ENCODE measurements around the gene SLC6A13.

Gene SLC6A13

GRCh38 chr12:286531-287300, 24.1 kb upstream of the SLC6A13 start:
- H3K36me3 ChIP-seq (ENCODE audit: control insufficient read depth, insufficient read depth, low read length) = peaks cover 17% of the 10 kb centered on the region
- H3K27ac ChIP-seq (ENCODE audit: low read depth, low read length) = no peak overlapping the region
- H3K9ac ChIP-seq (ENCODE audit: low read length) = no peak overlapping the region
- no peaks in the 10 kb centered on the region for H3K4me1 ChIP-seq (ENCODE audit: control insufficient read depth, insufficient read depth, low read length)
- no peak overlapping the region for H3K4me3 ChIP-seq (ENCODE audit: low read length)
- H3K27me3 ChIP-seq (ENCODE audit: control insufficient read depth, insufficient read depth, low read length) = no peaks in the 10 kb centered on the region

GRCh38 chr12:278046-278445, 15.4 kb upstream of the SLC6A13 start:
- H3K4me3 ChIP-seq (ENCODE audit: low read length) = no peak overlapping the region

GRCh38 chr12:275812-276211, 13.2 kb upstream of the SLC6A13 start:
- H3K27me3 ChIP-seq (ENCODE audit: control insufficient read depth, insufficient read depth, low read length) = no peaks in the 10 kb centered on the region
- H3K9ac ChIP-seq (ENCODE audit: low read length) = no peak overlapping the region
- no peak overlapping the region for H3K4me3 ChIP-seq (ENCODE audit: low read length)
- no peaks in the 10 kb centered on the region for H3K4me1 ChIP-seq (ENCODE audit: control insufficient read depth, insufficient read depth, low read length)
- no peaks in the 10 kb centered on the region for H3K36me3 ChIP-seq (ENCODE audit: control insufficient read depth, insufficient read depth, low read length)
- no peak overlapping the region for H3K27ac ChIP-seq (ENCODE audit: low read depth, low read length)

More at GRCh38 chr12:278046-278445, 15.4 kb upstream of the SLC6A13 start:
- Histone ChIP-seq H3K4me1 (ENCODE audit: control insufficient read depth, insufficient read depth, low read length) (no peaks in the 10 kb centered on the region), H3K27me3 (ENCODE audit: control insufficient read depth, insufficient read depth, low read length) (no peaks in the 10 kb centered on the region), H3K9ac (ENCODE audit: low read length) (no peak overlapping the region), H3K36me3 (ENCODE audit: control insufficient read depth, insufficient read depth, low read length) (peaks cover 3% of the 10 kb centered on the region), H3K27ac (ENCODE audit: low read depth, low read length) (no peak overlapping the region)

GRCh38 chr12:273382-273781, 10.7 kb upstream of the SLC6A13 start:
- H3K27ac ChIP-seq (ENCODE audit: low read depth, low read length) = no peak overlapping the region
- no peaks in the 10 kb centered on the region for H3K36me3 ChIP-seq (ENCODE audit: control insufficient read depth, insufficient read depth, low read length)

GRCh38 chr12:272942-273341, 10.3 kb upstream of the SLC6A13 start:
- Histone ChIP-seq H3K36me3 (ENCODE audit: control insufficient read depth, insufficient read depth, low read length) (no peaks in the 10 kb centered on the region), H3K4me1 (ENCODE audit: control insufficient read depth, insufficient read depth, low read length) (no peaks in the 10 kb centered on the region), H3K4me3 (ENCODE audit: low read length) (no peak overlapping the region), H3K27me3 (ENCODE audit: control insufficient read depth, insufficient read depth, low read length) (no peaks in the 10 kb centered on the region), H3K27ac (ENCODE audit: low read depth, low read length) (no peak overlapping the region), H3K9ac (ENCODE audit: low read length) (no peak overlapping the region)

More at GRCh38 chr12:273382-273781, 10.7 kb upstream of the SLC6A13 start:
- Histone ChIP-seq H3K27me3 (ENCODE audit: control insufficient read depth, insufficient read depth, low read length) (no peaks in the 10 kb centered on the region), H3K9ac (ENCODE audit: low read length) (no peak overlapping the region), H3K4me1 (ENCODE audit: control insufficient read depth, insufficient read depth, low read length) (no peaks in the 10 kb centered on the region), H3K4me3 (ENCODE audit: low read length) (no peak overlapping the region)

GRCh38 chr12:271161-271560, 8.5 kb upstream of the SLC6A13 start:
- H3K9ac ChIP-seq (ENCODE audit: low read length) = no peak overlapping the region
- H3K4me1 ChIP-seq (ENCODE audit: control insufficient read depth, insufficient read depth, low read length) = no peaks in the 10 kb centered on the region
- H3K36me3 ChIP-seq (ENCODE audit: control insufficient read depth, insufficient read depth, low read length) = no peaks in the 10 kb centered on the region
- no peaks in the 10 kb centered on the region for H3K27me3 ChIP-seq (ENCODE audit: control insufficient read depth, insufficient read depth, low read length)
- no peak overlapping the region for H3K4me3 ChIP-seq (ENCODE audit: low read length)
- no peak overlapping the region for H3K27ac ChIP-seq (ENCODE audit: low read depth, low read length)

- Histone ChIP-seq H3K27me3 (ENCODE audit: control insufficient read depth, insufficient read depth, low read length) (no peaks in the 10 kb centered on the region), H3K4me3 (ENCODE audit: low read length) (no peak overlapping the region), H3K27ac (ENCODE audit: low read depth, low read length) (no peak overlapping the region), H3K4me1 (ENCODE audit: control insufficient read depth, insufficient read depth, low read length) (no peaks in the 10 kb centered on the region), H3K36me3 (ENCODE audit: control insufficient read depth, insufficient read depth, low read length) (no peaks in the 10 kb centered on the region), H3K9ac (ENCODE audit: low read length) (no peak overlapping the region)
These were observed 6.6 kb upstream of the SLC6A13 start for GRCh38 chr12:269191-269590.

- Histone ChIP-seq H3K36me3 (ENCODE audit: control insufficient read depth, insufficient read depth, low read length) (no peaks in the 10 kb centered on the region), H3K9ac (ENCODE audit: low read length) (no peak overlapping the region), H3K27me3 (ENCODE audit: control insufficient read depth, insufficient read depth, low read length) (no peaks in the 10 kb centered on the region), H3K4me1 (ENCODE audit: control insufficient read depth, insufficient read depth, low read length) (no peaks in the 10 kb centered on the region), H3K27ac (ENCODE audit: low read depth, low read length) (no peak overlapping the region), H3K4me3 (ENCODE audit: low read length) (no peak overlapping the region)
These were observed 5.8 kb upstream of the SLC6A13 start for GRCh38 chr12:268483-268840.

- no peaks in the 10 kb centered on the region for H3K36me3 ChIP-seq (ENCODE audit: control insufficient read depth, insufficient read depth, low read length)
- H3K4me1 ChIP-seq (ENCODE audit: control insufficient read depth, insufficient read depth, low read length) = no peaks in the 10 kb centered on the region
- H3K27me3 ChIP-seq (ENCODE audit: control insufficient read depth, insufficient read depth, low read length) = no peaks in the 10 kb centered on the region
- no peak overlapping the region for H3K4me3 ChIP-seq (ENCODE audit: low read length)
- no peak overlapping the region for H3K9ac ChIP-seq (ENCODE audit: low read length)
- no peak overlapping the region for H3K27ac ChIP-seq (ENCODE audit: low read depth, low read length)
These were observed 5.2 kb upstream of the SLC6A13 start for GRCh38 chr12:267581-268482.

GRCh38 chr12:265096-265495, 2.5 kb upstream of the SLC6A13 start:
- no peak overlapping the region for H3K27ac ChIP-seq (ENCODE audit: low read depth, low read length)
- H3K27me3 ChIP-seq (ENCODE audit: control insufficient read depth, insufficient read depth, low read length) = no peaks in the 10 kb centered on the region
- no peaks in the 10 kb centered on the region for H3K36me3 ChIP-seq (ENCODE audit: control insufficient read depth, insufficient read depth, low read length)
- no peak overlapping the region for H3K9ac ChIP-seq (ENCODE audit: low read length)
- no peaks in the 10 kb centered on the region for H3K4me1 ChIP-seq (ENCODE audit: control insufficient read depth, insufficient read depth, low read length)
- H3K4me3 ChIP-seq (ENCODE audit: low read length) = no peak overlapping the region

GRCh38 chr12:264269-264668, 1.6 kb upstream of the SLC6A13 start:
- H3K4me1 ChIP-seq (ENCODE audit: control insufficient read depth, insufficient read depth, low read length) = no peaks in the 10 kb centered on the region
- no peak overlapping the region for H3K27ac ChIP-seq (ENCODE audit: low read depth, low read length)
- no peaks in the 10 kb centered on the region for H3K27me3 ChIP-seq (ENCODE audit: control insufficient read depth, insufficient read depth, low read length)
- no peak overlapping the region for H3K9ac ChIP-seq (ENCODE audit: low read length)
- H3K36me3 ChIP-seq (ENCODE audit: control insufficient read depth, insufficient read depth, low read length) = no peaks in the 10 kb centered on the region
- no peak overlapping the region for H3K4me3 ChIP-seq (ENCODE audit: low read length)

- Histone ChIP-seq H3K4me1 (ENCODE audit: control insufficient read depth, insufficient read depth, low read length) (no peaks in the 10 kb centered on the region), H3K27ac (ENCODE audit: low read depth, low read length) (no peak overlapping the region), H3K9ac (ENCODE audit: low read length) (no peak overlapping the region), H3K4me3 (ENCODE audit: low read length) (no peak overlapping the region), H3K36me3 (ENCODE audit: control insufficient read depth, insufficient read depth, low read length) (no peaks in the 10 kb centered on the region), H3K27me3 (ENCODE audit: control insufficient read depth, insufficient read depth, low read length) (no peaks in the 10 kb centered on the region)
These were observed 938 bp upstream of the SLC6A13 start for GRCh38 chr12:263574-263973.
